HCT116 (cell line): ENCODE results near the gene DNALI1. TPM values are rescaled to one million over a fixed set of nuclear protein-coding genes. Genes with fewer than 3 reads are reported as not detected.

ENCODE experiments used
- ATAC-seq: fragments of 200-7000 bp; cut with Tn5 transposase; 2 replicates; pipeline ENCODE4 v1.9.1; 2020; ENCODE audit warnings: mild to moderate bottlenecking, moderate library complexity
- BruUV-seq: library from RNA; stranded (reverse); fragments of 400-500 nt; replicated peaks from 2 replicates; lab custom pipeline; 2021; lab: Mats Ljungman, UMichigan
- CTCF ChIA-PET: fragments of 300-600 bp; sonication (Branson Sonifier 250); formaldehyde crosslinking; loops from one replicate; lab custom pipeline; 2021; ENCODE audit warnings: antibody characterized with exemption; lab: Charles Lee
- POLR2A ChIA-PET: fragments of 300-600, 350-600 bp; sonication (Branson Sonifier 250); formaldehyde crosslinking; loops from one replicate; lab custom pipeline; 2021; ENCODE audit warnings: antibody characterized with exemption; lab: Charles Lee
- RAD21 ChIA-PET, 2 experiments: fragments of 300-600 bp; sonication (Branson Sonifier 250); formaldehyde crosslinking; loops; one replicate each; lab custom pipeline; 2023; ENCODE audit warnings: low total read pairs in 2 of 2; ENCODE audit not compliant: uncharacterized antibody in 2 of 2, unreplicated experiment in 2 of 2, low non-redundant PET in 1 of 2; lab: Charles Lee
- DNase-seq: peaks from one replicate; pipeline ENCODE4 v3.0.0-alpha.2; 2010; ENCODE audit warnings: low read depth, low spot score
- H2AFZ ChIP-seq: fragments of 200-600 bp; shearing (Covaris generic), sonication (generic); 2 replicates; pipeline ENCODE4 v1.6.1; 2017; ENCODE audit warnings: low read depth, mixed run types, mixed read lengths, antibody characterized with exemption, low read length; ENCODE audit not compliant: poor library complexity, severe bottlenecking
- H3K27ac ChIP-seq: 2 replicates; pipeline ENCODE4 v1.5.1; 2012; ENCODE audit warnings: low read depth, low read length
- H3K27me3 ChIP-seq: fragments of 200-600 bp; sonication (generic); 2 replicates; pipeline ENCODE4 v1.6.1; 2016; ENCODE audit warnings: mixed run types, low read length, mixed read lengths; ENCODE audit not compliant: insufficient read depth
- H3K36me3 ChIP-seq, 2 experiments: fragments of 200-500 bp in 1 of 2; fragments of 200-600 bp in 1 of 2; sonication (Bioruptor generic) in 1 of 2; sonication (generic) in 1 of 2; 2 replicates each; pipeline versions ENCODE4 v1.5.1 to v1.6.1; 2014 to 2016; ENCODE audit warnings: low read length in 2 of 2, inconsistent platforms in 1 of 2, mixed read lengths in 1 of 2, mixed run types in 1 of 2; ENCODE audit not compliant: insufficient read depth in 2 of 2, control insufficient read depth in 1 of 2
- H3K4me1 ChIP-seq, 2 experiments: fragments of 200-600 bp in 1 of 2; sonication (generic) in 1 of 2; 2 replicates each; pipeline versions ENCODE4 v1.5.1 to v1.6.1; 2012 to 2017; ENCODE audit warnings: low read length in 2 of 2, inconsistent platforms in 1 of 2, mild to moderate bottlenecking in 1 of 2, mixed read lengths in 1 of 2, mixed run types in 1 of 2, moderate library complexity in 1 of 2; ENCODE audit not compliant: insufficient read depth in 2 of 2, control insufficient read depth in 1 of 2
- H3K4me2 ChIP-seq: fragments of 200-600 bp; sonication (generic); 2 replicates; pipeline ENCODE4 v1.6.1; 2017; ENCODE audit warnings: mixed run types, low read length, mixed read lengths
- H3K4me3 ChIP-seq, 2 experiments: fragments of 200-600 bp in 1 of 2; sonication (generic) in 1 of 2; replicated peaks in 1 of 2; 2 replicates each; pipeline ENCODE4 v1.5.1; 2011 to 2016; ENCODE audit warnings: low read length in 2 of 2, control low read depth in 1 of 2, low read depth in 1 of 2, mild to moderate bottlenecking in 1 of 2, mixed read lengths in 1 of 2, mixed run types in 1 of 2
- H3K79me2 ChIP-seq: fragments of 200-600 bp; sonication (generic); 2 replicates; pipeline ENCODE4 v1.6.1; 2017; ENCODE audit warnings: mild to moderate bottlenecking, mixed run types, low read length, moderate library complexity, mixed read lengths; ENCODE audit not compliant: insufficient read depth
- H3K9ac ChIP-seq: fragments of 200-600 bp; sonication (generic); 2 replicates; pipeline ENCODE4 v1.6.1; 2016; ENCODE audit warnings: low read length, mixed read lengths
- H3K9me2 ChIP-seq: fragments of 200-600 bp; sonication (generic), shearing (Covaris generic); 2 replicates; pipeline ENCODE4 v1.6.1; 2017; ENCODE audit warnings: mixed run types, mild to moderate bottlenecking, moderate library complexity; ENCODE audit not compliant: insufficient read depth
- H3K9me3 ChIP-seq, 2 experiments: fragments of 200-500 bp in 1 of 2; fragments of 200-600 bp in 1 of 2; sonication (Bioruptor generic) in 1 of 2; sonication (generic) in 1 of 2; 2 replicates each; pipeline ENCODE4 v1.6.1; 2014 to 2017; ENCODE audit warnings: low read length in 2 of 2, mixed read lengths in 2 of 2, inconsistent platforms in 1 of 2, low read depth in 1 of 2, mild to moderate bottlenecking in 1 of 2, mixed run types in 1 of 2, moderate library complexity in 1 of 2; ENCODE audit not compliant: control insufficient read depth in 1 of 2, insufficient read depth in 1 of 2
- H4K20me1 ChIP-seq: fragments of 200-600 bp; sonication (generic), shearing (Covaris generic); 2 replicates; pipeline ENCODE4 v1.6.1; 2017; ENCODE audit warnings: mixed run types, mild to moderate bottlenecking, moderate library complexity; ENCODE audit not compliant: insufficient read depth
- ATF3 ChIP-seq: IDR thresholded peaks from 2 replicates; pipeline ENCODE4 v1.6.1; 2012
- ELF1 ChIP-seq: IDR thresholded peaks from 2 replicates; pipeline ENCODE4 v1.6.1; 2012; ENCODE audit warnings: low read depth, borderline replicate concordance
- EZH2phosphoT487 ChIP-seq: fragments of 200-600 bp; IDR thresholded peaks from 2 replicates; pipeline ENCODE4 v1.6.1; 2018; ENCODE audit warnings: antibody characterized with exemption, borderline replicate concordance
- POLR2AphosphoS5 ChIP-seq: IDR thresholded peaks from 2 replicates; pipeline ENCODE4 v1.6.1; 2011; ENCODE audit warnings: mild to moderate bottlenecking, low read depth, low read length, moderate library complexity
- SIN3A ChIP-seq: IDR thresholded peaks from 2 replicates; pipeline ENCODE4 v1.6.1; 2012; ENCODE audit warnings: low read depth
- YY1 ChIP-seq: IDR thresholded peaks from 2 replicates; pipeline ENCODE4 v1.6.1; 2011; ENCODE audit warnings: low read length, low read depth, moderate library complexity, mild to moderate bottlenecking; ENCODE audit not compliant: insufficient replicate concordance; ENCODE audit errors: extremely low read depth
- intact Hi-C: fragments of 100-400 bp; cut with micrococcal nuclease; formaldehyde crosslinking; loops from 2 replicates; pipeline ENCODE4 v1.10.0; 2022
- total RNA-seq: library from RNA; stranded (reverse); gene quantifications from one replicate; pipeline ENCODE4 v1.2.1, GENCODE V29; 2021; ENCODE audit not compliant: unreplicated experiment
- TF ChIP-seq, protein P1 (sequence below), 3 experiments: fragments of 200-600 bp in 1 of 3; sonication (generic) in 1 of 3; IDR thresholded peaks in 2 of 3; conservative IDR thresholded peaks in 1 of 3; 2 replicates each; pipeline ENCODE4 v1.5.1; 2012 to 2017; ENCODE audit warnings: low read depth in 2 of 3, low read length in 2 of 3, antibody characterized with exemption in 1 of 3, borderline replicate concordance in 1 of 3, control low read depth in 1 of 3, mild to moderate bottlenecking in 1 of 3, mixed read lengths in 1 of 3, mixed run types in 1 of 3, moderate library complexity in 1 of 3; ENCODE audit not compliant: insufficient read depth in 1 of 3

The DNALI1 gene
- total RNA-seq, 1 experiment from 2014 or later = 0.64 TPM

DNA sequence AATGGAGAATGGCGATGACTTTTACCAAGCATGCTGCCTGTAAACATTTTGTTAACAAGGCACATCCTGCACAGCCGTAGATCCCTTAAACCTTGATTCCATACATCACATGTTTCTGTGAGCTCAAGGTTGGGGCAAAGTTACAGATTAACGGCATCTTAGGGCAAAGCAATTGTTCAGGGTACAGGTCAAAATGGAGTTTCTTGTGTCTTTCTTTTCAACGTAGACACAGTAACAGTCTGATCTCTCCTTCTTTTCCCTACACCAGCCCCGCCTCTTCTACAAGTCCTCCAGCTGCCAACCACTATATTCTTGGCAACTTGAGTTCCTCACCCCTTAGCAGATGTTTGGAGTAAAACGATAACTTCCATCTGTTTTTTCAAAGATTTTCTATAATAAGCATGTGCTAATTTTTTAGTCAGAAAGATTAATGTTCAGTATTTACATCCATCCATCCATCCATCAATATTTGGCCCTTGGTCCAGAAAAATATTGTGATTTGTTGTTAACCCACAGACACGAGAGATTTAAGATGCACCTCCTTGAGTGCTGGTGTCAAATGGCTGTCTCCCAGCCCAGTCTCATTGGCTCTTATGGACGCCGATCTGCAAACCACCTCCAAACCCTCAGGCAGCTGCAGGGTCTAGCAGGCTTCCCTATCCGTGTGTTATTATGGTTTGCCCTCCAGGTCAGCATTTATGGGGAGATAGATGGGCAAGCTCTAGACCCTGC, 3.8 kb downstream of the DNALI1 start:
- Histone ChIP-seq H3K9ac (no peak overlapping the region), H3K79me2 (no peaks in the 10 kb centered on the region), H3K9me2 (no peaks in the 10 kb centered on the region), H3K27ac (no peak overlapping the region), H3K4me2 (no peak overlapping the region), H3K4me1 (peaks cover 7 to 8% of the 10 kb centered on the region in 2 experiments), H4K20me1 (no peaks in the 10 kb centered on the region), H3K27me3 (no peaks in the 10 kb centered on the region), H3K4me3 (no peak overlapping the region), H3K36me3 (peaks cover 0 to 10% of the 10 kb centered on the region in 2 experiments; a peak in 1 of 4 replicates), H3K9me3 (no peaks in the 10 kb centered on the region), H2AFZ (no peak overlapping the region)
- ChIA-PET POLR2A (no interaction called here), CTCF (interaction anchor here (0.6 kb wide), 1 partner anchor 1276 kb away, joined by 8 read pairs; no protein-coding TSS in a partner anchor), RAD21 (no interaction called here)
- TF ChIP-seq ATF3 (no peak), YY1 (no peak), POLR2AphosphoS5 (no peak), SIN3A (no peak), EZH2phosphoT487 (no peak), ELF1 (no peak)
- TF ChIP-seq, protein P1, sequence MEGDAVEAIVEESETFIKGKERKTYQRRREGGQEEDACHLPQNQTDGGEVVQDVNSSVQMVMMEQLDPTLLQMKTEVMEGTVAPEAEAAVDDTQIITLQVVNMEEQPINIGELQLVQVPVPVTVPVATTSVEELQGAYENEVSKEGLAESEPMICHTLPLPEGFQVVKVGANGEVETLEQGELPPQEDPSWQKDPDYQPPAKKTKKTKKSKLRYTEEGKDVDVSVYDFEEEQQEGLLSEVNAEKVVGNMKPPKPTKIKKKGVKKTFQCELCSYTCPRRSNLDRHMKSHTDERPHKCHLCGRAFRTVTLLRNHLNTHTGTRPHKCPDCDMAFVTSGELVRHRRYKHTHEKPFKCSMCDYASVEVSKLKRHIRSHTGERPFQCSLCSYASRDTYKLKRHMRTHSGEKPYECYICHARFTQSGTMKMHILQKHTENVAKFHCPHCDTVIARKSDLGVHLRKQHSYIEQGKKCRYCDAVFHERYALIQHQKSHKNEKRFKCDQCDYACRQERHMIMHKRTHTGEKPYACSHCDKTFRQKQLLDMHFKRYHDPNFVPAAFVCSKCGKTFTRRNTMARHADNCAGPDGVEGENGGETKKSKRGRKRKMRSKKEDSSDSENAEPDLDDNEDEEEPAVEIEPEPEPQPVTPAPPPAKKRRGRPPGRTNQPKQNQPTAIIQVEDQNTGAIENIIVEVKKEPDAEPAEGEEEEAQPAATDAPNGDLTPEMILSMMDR (IDR thresholded peaks at IDR 0.05 in 2 of 3, conservative IDR thresholded peaks at IDR 0.05 in 1 of 3; ENCODE audit: borderline replicate concordance in 1 of 3, insufficient read depth in 1 of 3, low read depth in 2 of 3, low read length in 2 of 3) = no peak
- no TSS peak for BruUV-seq
- ATAC-seq (no peak), DNase-seq (no peak)
- intact Hi-C loops = loop anchor here (5.0 to 10.0 kb wide), 2 partner anchors 103 to 414 kb away; no protein-coding TSS in a partner anchor
